HL-60 (cell line): Measurements from ENCODE around the gene NACC2.

Source experiments
- DNase-seq, 2 experiments: peaks; one replicate each; pipeline ENCODE4 v3.0.0-alpha.2; 2010 to 2020; ENCODE audit warnings: low read depth in 1 of 2, low spot score in 1 of 2
- H3K27ac ChIP-seq: fragments of 250-450 bp; sonication (Bioruptor Pico); replicated peaks from 2 replicates; pipeline ENCODE4 v1.5.1; 2020; ENCODE audit warnings: mild to moderate bottlenecking, moderate library complexity
- H3K27me3 ChIP-seq: fragments of 250-450 bp; sonication (Bioruptor Pico); 2 replicates; pipeline ENCODE4 v1.5.1; 2021; ENCODE audit warnings: mild to moderate bottlenecking, moderate library complexity; ENCODE audit not compliant: insufficient read depth, poor library complexity, severe bottlenecking
- H3K4me3 ChIP-seq: replicated peaks from 2 replicates; pipeline ENCODE4 v1.5.1; 2011; ENCODE audit warnings: mild to moderate bottlenecking, control low read depth, low read length; ENCODE audit not compliant: insufficient read depth
- GABPA ChIP-seq: IDR thresholded peaks from 2 replicates; pipeline ENCODE4 v1.6.1; 2012; ENCODE audit warnings: low read depth
- POLR2AphosphoS5 ChIP-seq: IDR thresholded peaks from 2 replicates; pipeline ENCODE4 v1.6.1; 2012; ENCODE audit warnings: low read depth
- SPI1 ChIP-seq: IDR thresholded peaks from 2 replicates; pipeline ENCODE4 v1.6.1; 2012; ENCODE audit warnings: low read depth, mild to moderate bottlenecking, borderline replicate concordance
- TF ChIP-seq, protein P1 (sequence below): IDR thresholded peaks from one replicate; pipeline ENCODE4 v1.5.1; 2011; ENCODE audit warnings: low read length, control low read depth, inconsistent platforms; ENCODE audit not compliant: insufficient read depth
- TF ChIP-seq, protein P2 (sequence below): IDR thresholded peaks from 2 replicates; pipeline ENCODE4 v1.6.1; 2012; ENCODE audit warnings: low read depth; ENCODE audit not compliant: insufficient replicate concordance

The NACC2 gene

DNA sequence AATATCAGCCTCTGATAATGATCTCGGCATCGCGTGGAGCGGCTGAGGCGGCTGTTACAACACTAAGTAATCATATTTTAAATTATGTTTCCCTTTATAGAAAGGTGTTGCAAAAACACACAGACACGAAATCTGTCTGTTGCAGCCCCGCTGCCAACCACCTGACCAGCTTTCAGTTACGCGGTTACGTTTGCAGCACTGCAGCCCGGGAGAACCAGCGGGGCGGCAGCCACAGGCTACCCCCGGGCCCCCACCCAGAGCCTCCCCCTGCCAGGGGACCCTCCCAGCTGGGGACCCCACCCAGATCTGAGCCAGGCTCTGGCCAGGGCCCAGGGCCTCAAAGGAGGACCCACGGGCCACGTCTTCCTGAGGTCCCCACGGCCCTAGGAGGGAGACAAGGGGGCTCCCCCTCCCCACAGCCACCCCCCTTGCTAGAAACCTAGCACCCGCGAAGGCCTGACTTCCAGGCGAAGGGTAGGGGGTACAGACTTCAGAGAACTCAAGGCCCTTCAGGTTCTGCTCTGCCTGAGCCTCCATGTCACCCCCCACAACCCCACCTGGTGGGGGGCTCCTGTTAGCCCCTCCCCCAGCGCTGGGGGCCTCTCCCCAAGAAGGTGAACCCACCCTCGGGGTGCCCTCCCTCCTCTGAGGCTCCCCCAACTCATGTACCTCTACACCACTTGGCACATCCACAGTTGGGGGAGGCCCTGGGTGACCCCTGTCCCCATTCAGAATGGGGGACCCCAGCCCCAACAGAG, 6.0 kb downstream of the NACC2 start:
- peak; percentile 90 to 94 for DNase-seq
- Histone ChIP-seq H3K4me3 (peak overlapping the region; percentile 20), H3K27ac (peak overlapping the region; percentile 97), H3K27me3 (no peaks in the 10 kb centered on the region)
- TF ChIP-seq POLR2AphosphoS5, result peak; percentile 78
- TF ChIP-seq, protein P1, sequence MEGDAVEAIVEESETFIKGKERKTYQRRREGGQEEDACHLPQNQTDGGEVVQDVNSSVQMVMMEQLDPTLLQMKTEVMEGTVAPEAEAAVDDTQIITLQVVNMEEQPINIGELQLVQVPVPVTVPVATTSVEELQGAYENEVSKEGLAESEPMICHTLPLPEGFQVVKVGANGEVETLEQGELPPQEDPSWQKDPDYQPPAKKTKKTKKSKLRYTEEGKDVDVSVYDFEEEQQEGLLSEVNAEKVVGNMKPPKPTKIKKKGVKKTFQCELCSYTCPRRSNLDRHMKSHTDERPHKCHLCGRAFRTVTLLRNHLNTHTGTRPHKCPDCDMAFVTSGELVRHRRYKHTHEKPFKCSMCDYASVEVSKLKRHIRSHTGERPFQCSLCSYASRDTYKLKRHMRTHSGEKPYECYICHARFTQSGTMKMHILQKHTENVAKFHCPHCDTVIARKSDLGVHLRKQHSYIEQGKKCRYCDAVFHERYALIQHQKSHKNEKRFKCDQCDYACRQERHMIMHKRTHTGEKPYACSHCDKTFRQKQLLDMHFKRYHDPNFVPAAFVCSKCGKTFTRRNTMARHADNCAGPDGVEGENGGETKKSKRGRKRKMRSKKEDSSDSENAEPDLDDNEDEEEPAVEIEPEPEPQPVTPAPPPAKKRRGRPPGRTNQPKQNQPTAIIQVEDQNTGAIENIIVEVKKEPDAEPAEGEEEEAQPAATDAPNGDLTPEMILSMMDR, result no peak

DNA sequence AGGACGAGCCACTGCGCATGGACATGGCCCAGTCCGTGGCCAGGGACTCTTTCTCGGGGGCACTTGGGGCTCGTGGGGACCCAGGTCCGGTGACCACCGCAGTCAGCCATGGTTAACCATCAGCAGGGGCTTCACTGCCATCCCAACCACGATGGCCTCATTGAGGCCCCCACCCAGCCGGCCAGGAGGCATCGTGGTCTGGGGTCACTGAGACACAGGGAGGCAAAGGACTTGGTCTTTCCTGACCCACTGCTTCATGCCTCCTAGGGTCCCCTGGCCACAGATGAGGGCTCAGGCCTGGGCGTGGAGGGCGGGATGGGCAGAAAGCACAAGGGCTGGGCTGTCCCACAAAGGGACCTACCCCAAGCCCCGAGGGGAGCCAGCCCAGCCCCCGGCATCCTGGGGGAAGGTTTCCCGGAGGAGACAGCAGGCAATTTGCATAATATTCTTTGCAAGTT, 6.6 kb downstream of the NACC2 start:
- no peak for DNase-seq
- peak overlapping the region; percentile 97 for H3K27ac ChIP-seq
- peak overlapping the region; percentile 20 for H3K4me3 ChIP-seq
- H3K27me3 ChIP-seq, result no peaks in the 10 kb centered on the region
- TF ChIP-seq GABPA (no peak), SPI1 (no peak), POLR2AphosphoS5 (no peak)
- TF ChIP-seq, protein P1, result no peak
- TF ChIP-seq, protein P2, sequence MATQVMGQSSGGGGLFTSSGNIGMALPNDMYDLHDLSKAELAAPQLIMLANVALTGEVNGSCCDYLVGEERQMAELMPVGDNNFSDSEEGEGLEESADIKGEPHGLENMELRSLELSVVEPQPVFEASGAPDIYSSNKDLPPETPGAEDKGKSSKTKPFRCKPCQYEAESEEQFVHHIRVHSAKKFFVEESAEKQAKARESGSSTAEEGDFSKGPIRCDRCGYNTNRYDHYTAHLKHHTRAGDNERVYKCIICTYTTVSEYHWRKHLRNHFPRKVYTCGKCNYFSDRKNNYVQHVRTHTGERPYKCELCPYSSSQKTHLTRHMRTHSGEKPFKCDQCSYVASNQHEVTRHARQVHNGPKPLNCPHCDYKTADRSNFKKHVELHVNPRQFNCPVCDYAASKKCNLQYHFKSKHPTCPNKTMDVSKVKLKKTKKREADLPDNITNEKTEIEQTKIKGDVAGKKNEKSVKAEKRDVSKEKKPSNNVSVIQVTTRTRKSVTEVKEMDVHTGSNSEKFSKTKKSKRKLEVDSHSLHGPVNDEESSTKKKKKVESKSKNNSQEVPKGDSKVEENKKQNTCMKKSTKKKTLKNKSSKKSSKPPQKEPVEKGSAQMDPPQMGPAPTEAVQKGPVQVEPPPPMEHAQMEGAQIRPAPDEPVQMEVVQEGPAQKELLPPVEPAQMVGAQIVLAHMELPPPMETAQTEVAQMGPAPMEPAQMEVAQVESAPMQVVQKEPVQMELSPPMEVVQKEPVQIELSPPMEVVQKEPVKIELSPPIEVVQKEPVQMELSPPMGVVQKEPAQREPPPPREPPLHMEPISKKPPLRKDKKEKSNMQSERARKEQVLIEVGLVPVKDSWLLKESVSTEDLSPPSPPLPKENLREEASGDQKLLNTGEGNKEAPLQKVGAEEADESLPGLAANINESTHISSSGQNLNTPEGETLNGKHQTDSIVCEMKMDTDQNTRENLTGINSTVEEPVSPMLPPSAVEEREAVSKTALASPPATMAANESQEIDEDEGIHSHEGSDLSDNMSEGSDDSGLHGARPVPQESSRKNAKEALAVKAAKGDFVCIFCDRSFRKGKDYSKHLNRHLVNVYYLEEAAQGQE, result no peak

DNA sequence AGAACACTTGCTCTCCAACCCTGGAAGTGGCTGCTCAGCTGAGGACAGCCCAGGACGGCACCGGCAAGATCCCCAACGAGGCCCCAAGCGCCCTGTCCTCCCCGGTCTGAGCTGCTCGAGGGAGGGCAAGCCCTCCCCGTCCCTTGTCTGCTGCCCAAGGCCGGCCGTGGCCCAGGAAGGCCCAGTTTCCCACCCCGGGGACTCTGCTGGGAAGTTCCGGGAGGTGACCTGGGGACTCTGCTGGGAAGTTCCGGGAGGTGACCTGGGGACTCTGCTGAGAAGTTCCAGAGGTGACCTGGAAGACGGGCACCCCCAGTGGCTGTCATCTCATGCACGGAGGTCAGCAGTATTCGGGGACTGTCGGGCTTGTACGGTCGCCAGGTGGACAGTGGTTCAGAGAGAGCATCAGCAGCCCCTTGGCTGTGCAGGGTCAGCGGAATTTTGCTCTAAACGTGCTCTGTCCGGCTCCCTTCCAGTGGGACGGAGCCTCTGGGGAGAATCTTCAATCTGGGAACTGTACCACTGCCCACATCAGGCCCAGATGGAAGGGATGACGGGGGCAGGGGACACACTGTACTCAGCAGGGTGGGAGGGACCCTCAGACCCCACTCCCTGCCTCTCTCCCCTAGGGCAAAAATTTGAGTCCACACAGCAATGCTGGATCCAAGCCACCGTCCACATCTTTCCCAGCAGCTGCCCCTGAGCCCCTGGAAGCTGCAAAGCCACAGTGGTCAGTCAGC, 7.2 kb downstream of the NACC2 start:
- Histone ChIP-seq H3K27ac (peak overlapping the region; percentile 97), H3K4me3 (no peak overlapping the region), H3K27me3 (no peaks in the 10 kb centered on the region)
- TF ChIP-seq, protein P1, result no peak
- DNase-seq, result no peak

DNA sequence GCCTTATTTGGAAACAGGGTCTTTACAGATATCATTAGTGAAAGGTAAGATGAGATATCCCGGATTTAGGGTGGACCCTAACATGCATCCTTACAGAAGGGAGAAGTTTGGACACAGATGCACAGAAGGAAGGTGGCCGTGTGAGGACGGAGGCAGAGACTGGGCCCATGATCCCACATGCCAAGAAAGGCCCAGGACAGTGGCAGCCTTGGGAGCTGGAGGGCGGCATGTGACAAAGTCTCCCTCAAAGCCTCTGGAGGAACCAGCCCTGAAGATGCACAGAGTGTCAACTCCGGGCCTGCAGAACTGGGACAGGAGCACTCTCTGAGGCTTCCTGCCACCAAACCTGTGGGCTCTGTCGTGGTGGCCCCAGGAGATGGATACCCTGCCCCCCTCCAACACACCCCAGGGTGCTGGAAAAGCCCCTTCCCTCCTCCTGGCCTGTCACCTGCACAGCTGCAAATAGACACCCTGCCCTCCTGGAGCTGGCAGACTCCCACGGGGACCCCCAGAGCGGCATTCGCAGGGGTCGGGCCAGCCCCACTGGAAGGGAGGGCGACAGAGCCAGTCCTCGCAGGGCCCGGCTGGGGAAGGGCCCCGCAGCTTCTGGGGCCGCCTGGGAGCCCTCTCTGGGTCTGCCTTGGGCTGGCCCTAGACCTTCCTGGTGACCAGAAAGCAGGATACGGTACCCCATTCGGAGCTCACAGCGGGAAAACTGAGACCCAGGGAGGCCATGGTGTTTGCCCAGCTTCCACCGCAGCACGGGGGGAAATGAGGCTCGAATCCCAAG, 7.9 kb downstream of the NACC2 start:
- Histone ChIP-seq H3K27ac (peak overlapping the region; percentile 97), H3K27me3 (no peaks in the 10 kb centered on the region), H3K4me3 (no peak overlapping the region)
- DNase-seq, result no peak
- TF ChIP-seq, protein P2, result no peak
- TF ChIP-seq GABPA (no peak), POLR2AphosphoS5 (no peak), SPI1 (no peak)
- TF ChIP-seq, protein P1, result no peak
